Liver (tissue), 3 donors: ENCODE data around the gene KLK12.

ENCODE experiments used
- FOXA1 ChIP-seq: IDR thresholded peaks from 2 replicates; pipeline ENCODE4 v1.6.1; 2016; ENCODE audit warnings: antibody characterized with exemption
- JUND ChIP-seq, 2 donors: IDR thresholded peaks; 2 replicates each; pipeline ENCODE4 v1.6.1; 2016; ENCODE audit warnings: antibody characterized with exemption in 2 of 2
- REST ChIP-seq: IDR thresholded peaks from 2 replicates; pipeline ENCODE4 v1.6.1; 2016; ENCODE audit warnings: antibody characterized with exemption, mild to moderate bottlenecking
- RXRA ChIP-seq, 2 donors: IDR thresholded peaks; 2 replicates each; pipeline ENCODE4 v1.6.1; 2017 to 2018; ENCODE audit warnings: antibody characterized with exemption in 2 of 2, mild to moderate bottlenecking in 1 of 2
- SP1 ChIP-seq: IDR thresholded peaks from 2 replicates; pipeline ENCODE4 v1.6.1; 2018; ENCODE audit warnings: antibody characterized with exemption, mild to moderate bottlenecking
- TAF1 ChIP-seq: conservative IDR thresholded peaks from 2 replicates; pipeline ENCODE4 v1.6.1; 2016; ENCODE audit warnings: antibody characterized with exemption, mild to moderate bottlenecking
- YY1 ChIP-seq: IDR thresholded peaks from 2 replicates; pipeline ENCODE4 v1.6.1; 2016; ENCODE audit warnings: antibody characterized with exemption, mild to moderate bottlenecking
- TF ChIP-seq, protein P1 (sequence below): fragments of 150-350 bp; IDR thresholded peaks from 2 replicates; pipeline ENCODE4 v1.5.1; 2017; ENCODE audit warnings: improper control_type of control experiment, low read depth, low read length; ENCODE audit not compliant: missing input control
- TF ChIP-seq, protein P2 (sequence below): IDR thresholded peaks from 2 replicates; pipeline ENCODE4 v1.6.1; 2016; ENCODE audit warnings: antibody characterized with exemption
- donor health status: healthy.
- donor health status: healthy.

GRCh38 chr19:51043497-51043896, 8.7 kb upstream of the KLK12 start:
- TF ChIP-seq RXRA (IDR thresholded peaks at IDR 0.05) (no peak), REST (no peak), TAF1 (no peak), SP1 (no peak), YY1 (no peak), FOXA1 (no peak), JUND (IDR thresholded peaks at IDR 0.05) (no peak)
- TF ChIP-seq, protein P1, sequence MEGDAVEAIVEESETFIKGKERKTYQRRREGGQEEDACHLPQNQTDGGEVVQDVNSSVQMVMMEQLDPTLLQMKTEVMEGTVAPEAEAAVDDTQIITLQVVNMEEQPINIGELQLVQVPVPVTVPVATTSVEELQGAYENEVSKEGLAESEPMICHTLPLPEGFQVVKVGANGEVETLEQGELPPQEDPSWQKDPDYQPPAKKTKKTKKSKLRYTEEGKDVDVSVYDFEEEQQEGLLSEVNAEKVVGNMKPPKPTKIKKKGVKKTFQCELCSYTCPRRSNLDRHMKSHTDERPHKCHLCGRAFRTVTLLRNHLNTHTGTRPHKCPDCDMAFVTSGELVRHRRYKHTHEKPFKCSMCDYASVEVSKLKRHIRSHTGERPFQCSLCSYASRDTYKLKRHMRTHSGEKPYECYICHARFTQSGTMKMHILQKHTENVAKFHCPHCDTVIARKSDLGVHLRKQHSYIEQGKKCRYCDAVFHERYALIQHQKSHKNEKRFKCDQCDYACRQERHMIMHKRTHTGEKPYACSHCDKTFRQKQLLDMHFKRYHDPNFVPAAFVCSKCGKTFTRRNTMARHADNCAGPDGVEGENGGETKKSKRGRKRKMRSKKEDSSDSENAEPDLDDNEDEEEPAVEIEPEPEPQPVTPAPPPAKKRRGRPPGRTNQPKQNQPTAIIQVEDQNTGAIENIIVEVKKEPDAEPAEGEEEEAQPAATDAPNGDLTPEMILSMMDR: no peak
- TF ChIP-seq, protein P2, sequence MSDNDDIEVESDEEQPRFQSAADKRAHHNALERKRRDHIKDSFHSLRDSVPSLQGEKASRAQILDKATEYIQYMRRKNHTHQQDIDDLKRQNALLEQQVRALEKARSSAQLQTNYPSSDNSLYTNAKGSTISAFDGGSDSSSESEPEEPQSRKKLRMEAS: no peak
